ENCODE results near the gene CORO6. TPM values are rescaled to one million over a fixed set of nuclear protein-coding genes. Genes with fewer than 3 reads are reported as not detected.
A peak's percentile ranks its signal among the peaks of the same experiment; 100 is the strongest.

Gene CORO6
- polyA plus RNA-seq, 2 of the 4 experiments (the other 2 are of a cell fraction) = 5.0 to 10.1 TPM

DNA sequence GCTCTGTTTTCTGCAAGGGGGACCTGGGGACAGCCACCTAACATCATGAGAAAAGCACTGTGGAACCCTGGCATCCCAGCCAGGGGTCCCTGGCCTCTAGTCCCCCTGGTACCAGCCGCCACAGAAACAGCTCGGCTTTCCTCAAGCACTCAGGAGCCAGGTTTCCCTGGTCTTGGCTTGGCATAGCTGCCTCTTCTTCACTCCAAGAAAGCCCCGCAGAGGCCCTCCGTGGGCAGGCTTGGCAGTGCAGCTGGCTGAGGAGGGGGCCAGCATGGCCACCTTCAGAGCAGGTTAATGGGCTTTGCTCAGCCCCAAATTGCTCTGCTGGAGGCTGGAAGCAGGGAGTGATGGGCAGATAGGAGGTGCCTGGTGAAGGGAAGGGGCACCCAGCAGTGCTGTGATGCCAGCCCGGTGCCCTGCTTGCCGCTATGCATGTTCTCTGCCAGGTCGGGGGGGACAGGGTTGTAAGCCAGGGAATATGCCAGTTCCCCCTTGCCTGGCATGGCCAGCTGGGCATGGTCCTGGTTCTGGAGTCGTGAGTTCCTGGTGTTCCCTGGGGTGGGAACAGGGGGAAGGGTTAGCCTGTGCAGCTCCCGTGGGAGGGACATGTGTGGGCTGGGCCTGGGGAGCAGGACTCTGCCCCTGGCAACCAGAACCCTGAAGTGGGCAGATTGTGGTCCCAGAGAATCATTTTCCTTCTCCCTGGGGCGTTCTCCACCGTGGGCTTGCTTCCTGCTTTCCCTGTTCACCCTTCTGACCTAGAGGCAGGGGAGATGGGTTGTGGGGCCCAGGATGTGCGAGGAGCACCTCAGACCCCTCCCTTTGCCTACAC lies 26.6 kb downstream of the CORO6 start:
- 84% methylated on average over 12 of the region's 12 CpGs for WGBS (ENCODE audit: missing lambda C conversion rate)

DNA sequence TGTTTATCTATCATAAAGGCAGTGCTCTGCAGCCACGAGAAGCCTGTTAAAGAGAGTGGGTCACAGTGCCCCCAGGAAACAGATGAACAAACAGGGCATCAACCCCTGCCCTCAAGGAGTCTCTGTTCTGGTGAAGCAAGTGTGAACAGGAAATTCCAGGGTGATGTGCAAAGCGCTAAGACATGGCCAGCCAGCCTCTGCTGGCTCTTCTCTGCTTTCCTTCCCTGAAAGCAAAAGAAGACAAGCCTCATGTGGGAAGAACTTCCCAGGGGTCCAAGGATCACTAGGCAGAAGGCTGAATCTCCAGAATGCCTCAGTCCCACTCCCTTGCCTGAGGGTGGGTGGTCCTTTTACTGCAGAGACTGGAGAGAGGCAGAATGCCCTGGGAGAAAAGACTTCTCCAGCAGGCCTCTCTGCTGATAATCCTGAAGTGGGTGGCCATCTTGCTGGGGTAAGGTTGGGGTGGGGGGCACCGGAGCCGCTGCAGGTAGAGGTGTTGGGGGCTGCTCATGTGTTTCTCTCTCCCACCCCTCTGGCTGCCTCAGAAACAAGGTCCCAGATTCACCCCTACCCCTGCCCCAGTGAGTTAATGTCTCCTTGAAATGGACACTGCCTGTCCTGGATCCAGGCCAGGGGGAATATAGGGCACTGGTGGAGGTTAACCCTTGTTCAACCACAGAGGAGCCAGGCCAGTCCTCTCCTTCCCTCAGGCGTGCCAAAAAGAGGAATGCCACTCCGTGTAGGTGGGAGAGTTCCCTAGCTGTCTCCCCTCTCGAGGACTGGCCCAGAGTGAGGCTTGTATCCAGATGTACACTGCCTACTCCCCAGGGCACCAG lies 27.4 kb downstream of the CORO6 start:
- POLR2A ChIA-PET = no interaction called here
- TF ChIP-seq PHF8 (IDR thresholded peaks at IDR 0.05; ENCODE audit: borderline replicate concordance, low read depth) = no peak
- peak overlapping the region; percentile 95 for H3K4me2 ChIP-seq
- 80% methylated on average over 7 of the region's 7 CpGs for WGBS (ENCODE audit: missing lambda C conversion rate)
- peaks cover 32% of the 10 kb centered on the region for H3K4me1 ChIP-seq
- no peak overlapping the region for H3K27ac ChIP-seq
- no peaks in the 10 kb centered on the region for H3K9me3 ChIP-seq
- CTCF ChIA-PET = interaction anchor here (1.2 to 11.5 kb wide), 8 partner anchors 10 to 223 kb away, joined by 4 to 474 read pairs (median 19); partner anchors contain the start of genes ABHD15 and TP53I13
- FAIRE-seq (no peak), DNase-seq (ENCODE audit: low read depth in 1 of 2, low spot score in 1 of 2) (no peak), ATAC-seq (no peak)
- H3K4me3 ChIP-seq = no peak overlapping the region

More for the DNA sequence above, 26.6 kb downstream of the CORO6 start:
- no peak for TF ChIP-seq JUNB (IDR thresholded peaks at IDR 0.05)
- no peak for TF ChIP-seq HDAC2 (IDR thresholded peaks at IDR 0.05)
- no peak for TF ChIP-seq PHF8 (IDR thresholded peaks at IDR 0.05; ENCODE audit: borderline replicate concordance, low read depth)
- TF ChIP-seq, protein P1, sequence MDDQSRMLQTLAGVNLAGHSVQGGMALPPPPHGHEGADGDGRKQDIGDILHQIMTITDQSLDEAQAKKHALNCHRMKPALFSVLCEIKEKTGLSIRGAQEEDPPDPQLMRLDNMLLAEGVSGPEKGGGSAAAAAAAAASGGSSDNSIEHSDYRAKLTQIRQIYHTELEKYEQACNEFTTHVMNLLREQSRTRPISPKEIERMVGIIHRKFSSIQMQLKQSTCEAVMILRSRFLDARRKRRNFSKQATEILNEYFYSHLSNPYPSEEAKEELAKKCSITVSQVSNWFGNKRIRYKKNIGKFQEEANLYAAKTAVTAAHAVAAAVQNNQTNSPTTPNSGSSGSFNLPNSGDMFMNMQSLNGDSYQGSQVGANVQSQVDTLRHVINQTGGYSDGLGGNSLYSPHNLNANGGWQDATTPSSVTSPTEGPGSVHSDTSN (IDR thresholded peaks at IDR 0.05) = no peak
- no peak for TF ChIP-seq FOXS1 (CRISPR knock-in tag; IDR thresholded peaks at IDR 0.05)
- no peak for TF ChIP-seq EHMT2 (IDR thresholded peaks at IDR 0.05; ENCODE audit: low read depth)
- TF ChIP-seq RNF2 (IDR thresholded peaks at IDR 0.05; ENCODE audit: borderline replicate concordance, low read depth) = no peak
- no peak for TF ChIP-seq ZFP36 (IDR thresholded peaks at IDR 0.05; ENCODE audit: borderline replicate concordance, partially characterized antibody)
- TF ChIP-seq BHLHE40 (IDR thresholded peaks at IDR 0.05; ENCODE audit: low read depth, low read length) = no peak
- no peak for TF ChIP-seq POLR2AphosphoS2 (conservative IDR thresholded peaks at IDR 0.05; ENCODE audit: low read length)
- no peak for TF ChIP-seq TP53 (CRISPR knock-in tag; IDR thresholded peaks at IDR 0.05)
- no peak for TF ChIP-seq RARB (CRISPR knock-in tag; IDR thresholded peaks at IDR 0.05)
- TF ChIP-seq, protein P2, sequence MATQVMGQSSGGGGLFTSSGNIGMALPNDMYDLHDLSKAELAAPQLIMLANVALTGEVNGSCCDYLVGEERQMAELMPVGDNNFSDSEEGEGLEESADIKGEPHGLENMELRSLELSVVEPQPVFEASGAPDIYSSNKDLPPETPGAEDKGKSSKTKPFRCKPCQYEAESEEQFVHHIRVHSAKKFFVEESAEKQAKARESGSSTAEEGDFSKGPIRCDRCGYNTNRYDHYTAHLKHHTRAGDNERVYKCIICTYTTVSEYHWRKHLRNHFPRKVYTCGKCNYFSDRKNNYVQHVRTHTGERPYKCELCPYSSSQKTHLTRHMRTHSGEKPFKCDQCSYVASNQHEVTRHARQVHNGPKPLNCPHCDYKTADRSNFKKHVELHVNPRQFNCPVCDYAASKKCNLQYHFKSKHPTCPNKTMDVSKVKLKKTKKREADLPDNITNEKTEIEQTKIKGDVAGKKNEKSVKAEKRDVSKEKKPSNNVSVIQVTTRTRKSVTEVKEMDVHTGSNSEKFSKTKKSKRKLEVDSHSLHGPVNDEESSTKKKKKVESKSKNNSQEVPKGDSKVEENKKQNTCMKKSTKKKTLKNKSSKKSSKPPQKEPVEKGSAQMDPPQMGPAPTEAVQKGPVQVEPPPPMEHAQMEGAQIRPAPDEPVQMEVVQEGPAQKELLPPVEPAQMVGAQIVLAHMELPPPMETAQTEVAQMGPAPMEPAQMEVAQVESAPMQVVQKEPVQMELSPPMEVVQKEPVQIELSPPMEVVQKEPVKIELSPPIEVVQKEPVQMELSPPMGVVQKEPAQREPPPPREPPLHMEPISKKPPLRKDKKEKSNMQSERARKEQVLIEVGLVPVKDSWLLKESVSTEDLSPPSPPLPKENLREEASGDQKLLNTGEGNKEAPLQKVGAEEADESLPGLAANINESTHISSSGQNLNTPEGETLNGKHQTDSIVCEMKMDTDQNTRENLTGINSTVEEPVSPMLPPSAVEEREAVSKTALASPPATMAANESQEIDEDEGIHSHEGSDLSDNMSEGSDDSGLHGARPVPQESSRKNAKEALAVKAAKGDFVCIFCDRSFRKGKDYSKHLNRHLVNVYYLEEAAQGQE (IDR thresholded peaks at IDR 0.05) = no peak
- TF ChIP-seq, protein P3, sequence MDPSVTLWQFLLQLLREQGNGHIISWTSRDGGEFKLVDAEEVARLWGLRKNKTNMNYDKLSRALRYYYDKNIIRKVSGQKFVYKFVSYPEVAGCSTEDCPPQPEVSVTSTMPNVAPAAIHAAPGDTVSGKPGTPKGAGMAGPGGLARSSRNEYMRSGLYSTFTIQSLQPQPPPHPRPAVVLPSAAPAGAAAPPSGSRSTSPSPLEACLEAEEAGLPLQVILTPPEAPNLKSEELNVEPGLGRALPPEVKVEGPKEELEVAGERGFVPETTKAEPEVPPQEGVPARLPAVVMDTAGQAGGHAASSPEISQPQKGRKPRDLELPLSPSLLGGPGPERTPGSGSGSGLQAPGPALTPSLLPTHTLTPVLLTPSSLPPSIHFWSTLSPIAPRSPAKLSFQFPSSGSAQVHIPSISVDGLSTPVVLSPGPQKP (IDR thresholded peaks at IDR 0.05; ENCODE audit: low read depth, low read length) = no peak
- POLR2A ChIA-PET = no interaction called here
- no peak overlapping the region for H3K4me3 ChIP-seq
- DNase-seq (ENCODE audit: low read depth in 1 of 2, low spot score in 1 of 2) (no peak), ATAC-seq (no peak), FAIRE-seq (no peak)
- H3K4me2 ChIP-seq = no peak overlapping the region
- CTCF ChIA-PET = interaction anchor here (0.5 to 11.5 kb wide), 7 partner anchors 8 to 406 kb away, joined by 3 to 325 read pairs (median 6); no protein-coding TSS in a partner anchor
- no peaks in the 10 kb centered on the region for H3K9me3 ChIP-seq
- no peak overlapping the region for H3K27ac ChIP-seq
- H3K4me1 ChIP-seq = peaks cover 27% of the 10 kb centered on the region

Data from A549 (cell line).